ENCODE data around the gene USP49. TPM values are rescaled to one million over a fixed set of nuclear protein-coding genes. Genes with fewer than 3 reads are reported as not detected.

USP49 gene
- total RNA-seq, 1 donor from 2014 or later: 4.1 TPM

Other genes with a start within 250 kb of the USP49 start
- gene TFEB, start 159.8 kb downstream of the USP49 start, total RNA-seq: 3.2 and 4.4 TPM in 2 replicates
- gene PGC, start 148.0 kb downstream of the USP49 start, total RNA-seq: not detected in 2 replicates
- 1.6 and 3.4 TPM in 2 replicates for gene FRS3, start 115.5 kb downstream of the USP49 start, total RNA-seq
- 5.4 and 6.4 TPM in 2 replicates for gene PRICKLE4, start 114.6 kb downstream of the USP49 start, total RNA-seq
- gene TOMM6, start 107.7 kb downstream of the USP49 start, total RNA-seq: 169 and 172 TPM in 2 replicates
- gene MED20, start 25.8 kb upstream of the USP49 start, total RNA-seq: 22.0 and 22.6 TPM in 2 replicates
- gene BYSL, start 26.1 kb upstream of the USP49 start, total RNA-seq: 11.5 and 24.3 TPM in 2 replicates
- gene CCND3, start 46.4 kb upstream of the USP49 start, total RNA-seq: 82.9 and 99.4 TPM in 2 replicates
- 15.1 and 20.2 TPM in 2 replicates for gene TAF8, start 155.1 kb upstream of the USP49 start, total RNA-seq
- 2.1 and 2.2 TPM in 2 replicates for gene C6orf132, start 247.2 kb upstream of the USP49 start, total RNA-seq

All from glomerular endothelial cell (primary cell).